WERI-Rb-1 (cell line): ENCODE measurements around the gene CHAD.

ENCODE experiments used
- DNase-seq: peaks from one replicate; pipeline ENCODE4 v3.0.0-alpha.2; 2020
- H3K27ac ChIP-seq: fragments of 250-450 bp; sonication (Bioruptor Pico); 2 replicates; pipeline ENCODE4 v1.5.1; 2020; ENCODE audit warnings: mild to moderate bottlenecking, moderate library complexity
- H3K27me3 ChIP-seq: fragments of 250-450 bp; sonication (Bioruptor Pico); 2 replicates; pipeline ENCODE4 v1.5.1; 2021; ENCODE audit warnings: mild to moderate bottlenecking, low read depth, moderate library complexity; ENCODE audit not compliant: insufficient read depth, severe bottlenecking
- H3K36me3 ChIP-seq: fragments of 250-450 bp; sonication (Bioruptor Pico); 2 replicates; pipeline ENCODE4 v1.5.1; 2020; ENCODE audit warnings: mild to moderate bottlenecking, moderate library complexity
- H3K4me3 ChIP-seq: 2 replicates; pipeline ENCODE4 v1.5.1; 2011; ENCODE audit warnings: low read depth, mild to moderate bottlenecking, control low read depth, low read length
- H3K9me3 ChIP-seq: fragments of 250-450 bp; sonication (Bioruptor Pico); 2 replicates; pipeline ENCODE4 v1.5.1; 2021; ENCODE audit warnings: mild to moderate bottlenecking, moderate library complexity; ENCODE audit not compliant: severe bottlenecking
- CTCF ChIP-seq: IDR thresholded peaks from 2 replicates; pipeline ENCODE4 v1.5.1; 2011; ENCODE audit warnings: low read depth, mild to moderate bottlenecking, control low read depth, inconsistent platforms, low read length

CHAD gene

GRCh38 chr17:50506298-50506697 is 37.6 kb upstream of the CHAD start:
- H3K27ac ChIP-seq = no peak overlapping the region
- no peak for TF ChIP-seq CTCF
- H3K4me3 ChIP-seq = no peak overlapping the region
- H3K27me3 ChIP-seq = no peaks in the 10 kb centered on the region
- DNase-seq = no peak
- H3K36me3 ChIP-seq = no peaks in the 10 kb centered on the region
- H3K9me3 ChIP-seq = no peaks in the 10 kb centered on the region

GRCh38 chr17:50505591-50506130 is 37.0 kb upstream of the CHAD start:
- H3K27me3 ChIP-seq = no peaks in the 10 kb centered on the region
- no peaks in the 10 kb centered on the region for H3K9me3 ChIP-seq
- TF ChIP-seq CTCF = no peak
- no peaks in the 10 kb centered on the region for H3K36me3 ChIP-seq
- H3K4me3 ChIP-seq = no peak overlapping the region
- no peak for DNase-seq
- H3K27ac ChIP-seq = no peak overlapping the region

GRCh38 chr17:50502301-50502990 is 33.8 kb upstream of the CHAD start:
- DNase-seq = no peak
- Histone ChIP-seq H3K27ac (peak overlapping the region; percentile 30; the same call in 1 of the 2 replicates), H3K27me3 (no peaks in the 10 kb centered on the region), H3K9me3 (peaks cover 3% of the 10 kb centered on the region), H3K4me3 (no peak overlapping the region), H3K36me3 (no peaks in the 10 kb centered on the region)
- no peak for TF ChIP-seq CTCF

GRCh38 chr17:50501054-50501453 is 32.4 kb upstream of the CHAD start:
- H3K27me3 ChIP-seq = no peaks in the 10 kb centered on the region
- H3K36me3 ChIP-seq = no peaks in the 10 kb centered on the region
- peaks cover 3% of the 10 kb centered on the region for H3K9me3 ChIP-seq
- DNase-seq = peak; percentile 68
- peak overlapping the region; percentile 88 for H3K27ac ChIP-seq
- TF ChIP-seq CTCF = peak; percentile 40
- H3K4me3 ChIP-seq = no peak overlapping the region

- Histone ChIP-seq H3K27me3 (no peaks in the 10 kb centered on the region), H3K27ac (no peak overlapping the region), H3K9me3 (peaks cover 3% of the 10 kb centered on the region), H3K4me3 (no peak overlapping the region), H3K36me3 (no peaks in the 10 kb centered on the region)
- no peak for TF ChIP-seq CTCF
- DNase-seq = no peak
These were observed 31.0 kb upstream of the CHAD start for GRCh38 chr17:50499721-50500120.

GRCh38 chr17:50499270-50499669 is 30.6 kb upstream of the CHAD start:
- H3K27me3 ChIP-seq = no peaks in the 10 kb centered on the region

More at GRCh38 chr17:50499270-50499669, 30.6 kb upstream of the CHAD start:
- Histone ChIP-seq H3K36me3 (no peaks in the 10 kb centered on the region), H3K27ac (no peak overlapping the region), H3K4me3 (no peak overlapping the region), H3K9me3 (peaks cover 3% of the 10 kb centered on the region)
- no peak for DNase-seq
- TF ChIP-seq CTCF = no peak
